DND-41 (cell line): ENCODE results near the gene TEN1.
A peak's percentile ranks its signal among the peaks of the same experiment; 100 is the strongest.
"Not testable (repeated sequence)": the region's sequence is repeated elsewhere in the genome, so short reads cannot be mapped to it uniquely, and the experiment has no call there.

ENCODE experiments used
- ATAC-seq: fragments of 200-7000 bp; cut with Tn5 transposase; 3 replicates; pipeline ENCODE4 v1.9.1; 2021; ENCODE audit warnings: low read depth; ENCODE audit not compliant: insufficient read depth
- DNase-seq: peaks from one replicate; pipeline ENCODE4 v3.0.0-alpha.2; 2020
- H2AFZ ChIP-seq: 2 replicates; pipeline ENCODE4 v1.6.0; 2012; ENCODE audit warnings: low read depth, low read length
- H3K27ac ChIP-seq: 2 replicates; pipeline ENCODE4 v1.5.1; 2012; ENCODE audit warnings: low read length, inconsistent platforms
- H3K27me3 ChIP-seq: fragments of 200-600 bp; sonication (generic); 2 replicates; pipeline ENCODE4 v1.6.0; 2012; ENCODE audit warnings: low read length, mild to moderate bottlenecking, inconsistent platforms; ENCODE audit not compliant: insufficient read depth, poor library complexity
- H3K36me3 ChIP-seq: 2 replicates; pipeline ENCODE4 v1.5.1; 2012; ENCODE audit warnings: low read length, inconsistent platforms; ENCODE audit not compliant: insufficient read depth
- H3K4me1 ChIP-seq: 2 replicates; pipeline ENCODE4 v1.5.1; 2012; ENCODE audit warnings: mild to moderate bottlenecking, low read length; ENCODE audit not compliant: insufficient read depth
- H3K4me2 ChIP-seq: 2 replicates; pipeline ENCODE4 v1.6.0; 2012; ENCODE audit warnings: mild to moderate bottlenecking, moderate library complexity, low read length, inconsistent platforms; ENCODE audit not compliant: insufficient read depth
- H3K4me3 ChIP-seq, 2 experiments: fragments of 200-600 bp in 1 of 2; shearing (Covaris generic) in 1 of 2; 2 replicates each; pipeline ENCODE4 v1.5.1; 2012 to 2016; ENCODE audit warnings: inconsistent platforms in 2 of 2, low read length in 2 of 2, mild to moderate bottlenecking in 2 of 2, low read depth in 1 of 2, moderate library complexity in 1 of 2
- H3K79me2 ChIP-seq: 2 replicates; pipeline ENCODE4 v1.6.0; 2012; ENCODE audit warnings: low read length, inconsistent platforms; ENCODE audit not compliant: insufficient read depth
- H3K9ac ChIP-seq: 2 replicates; pipeline ENCODE4 v1.6.0; 2012; ENCODE audit warnings: low read depth, mild to moderate bottlenecking, inconsistent platforms, low read length, moderate library complexity
- H3K9me3 ChIP-seq: 2 replicates; pipeline ENCODE4 v1.5.1; 2012; ENCODE audit warnings: low read length, moderate library complexity, mild to moderate bottlenecking, inconsistent platforms; ENCODE audit not compliant: insufficient read depth, severe bottlenecking
- H4K20me1 ChIP-seq: 2 replicates; pipeline ENCODE4 v1.6.0; 2012; ENCODE audit warnings: low read length; ENCODE audit not compliant: insufficient read depth
- EZH2 ChIP-seq: IDR thresholded peaks from 3 replicates; pipeline ENCODE4 v1.6.1; 2012; ENCODE audit warnings: borderline replicate concordance, low read depth, mild to moderate bottlenecking, moderate library complexity, low read length, inconsistent platforms; ENCODE audit not compliant: severe bottlenecking
- TF ChIP-seq, protein P1 (sequence below): IDR thresholded peaks from 2 replicates; pipeline ENCODE4 v1.5.1; 2012; ENCODE audit warnings: borderline replicate concordance, low read length, moderate library complexity, mild to moderate bottlenecking; ENCODE audit not compliant: poor library complexity, severe bottlenecking; ENCODE audit errors: extremely low read depth

Gene TEN1

GRCh38 chr17:75970626-75971025 lies 8.4 kb upstream of the TEN1 start:
- Histone ChIP-seq H3K9me3 (no peaks in the 10 kb centered on the region), H3K4me2 (no peak overlapping the region), H3K9ac (no peak overlapping the region), H2AFZ (no peak overlapping the region), H3K4me1 (no peaks in the 10 kb centered on the region), H3K79me2 (peaks cover 11% of the 10 kb centered on the region; the same call in 1 of the 2 replicates), H3K36me3 (peaks cover 19% of the 10 kb centered on the region), H3K27me3 (no peaks in the 10 kb centered on the region), H4K20me1 (no peaks in the 10 kb centered on the region), H3K4me3 (no peak overlapping the region), H3K27ac (no peak overlapping the region)
- no peak for ATAC-seq
- DNase-seq: no peak
- TF ChIP-seq, protein P1, sequence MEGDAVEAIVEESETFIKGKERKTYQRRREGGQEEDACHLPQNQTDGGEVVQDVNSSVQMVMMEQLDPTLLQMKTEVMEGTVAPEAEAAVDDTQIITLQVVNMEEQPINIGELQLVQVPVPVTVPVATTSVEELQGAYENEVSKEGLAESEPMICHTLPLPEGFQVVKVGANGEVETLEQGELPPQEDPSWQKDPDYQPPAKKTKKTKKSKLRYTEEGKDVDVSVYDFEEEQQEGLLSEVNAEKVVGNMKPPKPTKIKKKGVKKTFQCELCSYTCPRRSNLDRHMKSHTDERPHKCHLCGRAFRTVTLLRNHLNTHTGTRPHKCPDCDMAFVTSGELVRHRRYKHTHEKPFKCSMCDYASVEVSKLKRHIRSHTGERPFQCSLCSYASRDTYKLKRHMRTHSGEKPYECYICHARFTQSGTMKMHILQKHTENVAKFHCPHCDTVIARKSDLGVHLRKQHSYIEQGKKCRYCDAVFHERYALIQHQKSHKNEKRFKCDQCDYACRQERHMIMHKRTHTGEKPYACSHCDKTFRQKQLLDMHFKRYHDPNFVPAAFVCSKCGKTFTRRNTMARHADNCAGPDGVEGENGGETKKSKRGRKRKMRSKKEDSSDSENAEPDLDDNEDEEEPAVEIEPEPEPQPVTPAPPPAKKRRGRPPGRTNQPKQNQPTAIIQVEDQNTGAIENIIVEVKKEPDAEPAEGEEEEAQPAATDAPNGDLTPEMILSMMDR: no peak
- TF ChIP-seq EZH2: no peak

DNA sequence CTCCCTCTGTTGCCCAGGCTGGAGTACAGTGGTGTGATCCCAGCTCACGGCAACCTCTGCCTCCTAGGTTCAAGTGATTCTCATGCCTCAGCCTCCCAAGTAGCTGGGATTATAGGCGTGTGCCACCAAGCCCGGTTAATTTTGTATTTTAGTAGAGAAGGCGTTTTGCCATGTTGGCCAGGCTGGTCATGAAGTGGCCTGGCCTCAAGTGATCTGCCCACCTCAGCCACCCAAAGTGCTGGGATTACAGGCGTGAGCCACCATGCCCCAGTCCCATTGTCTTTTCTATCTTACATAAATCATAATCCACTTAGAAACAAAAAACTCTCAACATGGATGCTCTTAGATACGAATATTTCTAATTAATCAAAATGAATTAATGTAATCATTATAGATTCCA lies 3.9 kb upstream of the TEN1 start:
- not testable (repeated sequence) for H4K20me1 ChIP-seq, H2AFZ ChIP-seq, DNase-seq, H3K4me3 ChIP-seq, H3K27ac ChIP-seq, ATAC-seq, H3K27me3 ChIP-seq, H3K9me3 ChIP-seq, H3K9ac ChIP-seq, H3K4me2 ChIP-seq
- Histone ChIP-seq H3K4me1 (peaks cover 29% of the 10 kb centered on the region), H3K79me2 (peaks cover 33% of the 10 kb centered on the region), H3K36me3 (peaks cover 18% of the 10 kb centered on the region)

- Histone ChIP-seq H3K4me1 (peaks cover 35% of the 10 kb centered on the region), H3K9me3 (no peaks in the 10 kb centered on the region), H3K79me2 (peaks cover 36% of the 10 kb centered on the region), H3K27me3 (no peaks in the 10 kb centered on the region), H3K9ac (no peak overlapping the region), H3K4me2 (no peak overlapping the region; the same call in 1 of the 2 replicates), H4K20me1 (no peaks in the 10 kb centered on the region), H3K4me3 (no peak overlapping the region), H2AFZ (no peak overlapping the region), H3K27ac (no peak overlapping the region), H3K36me3 (peaks cover 16% of the 10 kb centered on the region)
- DNase-seq: no peak
- no peak for ATAC-seq
- TF ChIP-seq EZH2: no peak
- TF ChIP-seq, protein P1: no peak
Observed at GRCh38 chr17:75975757-75976174, 3.3 kb upstream of the TEN1 start.

- no peaks in the 10 kb centered on the region for H3K9me3 ChIP-seq
- peaks cover 33% of the 10 kb centered on the region for H3K79me2 ChIP-seq
- no peaks in the 10 kb centered on the region for H3K27me3 ChIP-seq
- H3K4me1 ChIP-seq: peaks cover 36% of the 10 kb centered on the region
- H3K4me3 ChIP-seq: no peak overlapping the region
- no peak overlapping the region for H2AFZ ChIP-seq
- DNase-seq: no peak
- TF ChIP-seq EZH2: no peak
- TF ChIP-seq, protein P1: no peak
- no peaks in the 10 kb centered on the region for H4K20me1 ChIP-seq
- no peak overlapping the region for H3K9ac ChIP-seq
- no peak overlapping the region for H3K27ac ChIP-seq
- peaks cover 16% of the 10 kb centered on the region for H3K36me3 ChIP-seq
- no peak for ATAC-seq
- peak overlapping the region; percentile 5 for H3K4me2 ChIP-seq
Observed at GRCh38 chr17:75976175-75976848, 2.7 kb upstream of the TEN1 start.
